ENCODE data around the gene CDC42EP2.

- TF ChIP-seq SP1 (IDR thresholded peaks at IDR 0.05; ENCODE audit: low read depth, low read length) (no peak), SPI1 (IDR thresholded peaks at IDR 0.05; ENCODE audit: borderline replicate concordance, insufficient read depth, low read depth, low read length) (no peak)
Measured at GRCh38 chr11:65338676-65339075, 24.0 kb downstream of the CDC42EP2 start.

Measured in GM12878 (cell line).